Lung (tissue), 12 donors: ENCODE results near the gene ASTN2. TPM values are rescaled to one million over a fixed set of nuclear protein-coding genes. Genes with fewer than 3 reads are reported as not detected.
"Not testable (repeated sequence)": the region's sequence is repeated elsewhere in the genome, so short reads cannot be mapped to it uniquely, and the experiment has no call there.

Source experiments
- ATAC-seq: fragments of 200-7000 bp; cut with Tn5 transposase; one replicate; pipeline ENCODE4 v1.9.1; 2020; ENCODE audit warnings: moderate number of reproducible peaks; ENCODE audit not compliant: insufficient read depth, low FRiP score
- DNase-seq, 3 donors: peaks; one replicate each; pipeline ENCODE4 v3.0.0-alpha.2; 2013 to 2017
- H3K27ac ChIP-seq, 2 donors: one replicate each; pipeline ENCODE4 v1.5.1; 2013; ENCODE audit warnings: mild to moderate bottlenecking in 2 of 2, moderate library complexity in 2 of 2, control low read depth in 1 of 2, inconsistent platforms in 1 of 2, low read depth in 1 of 2, low read length in 1 of 2
- H3K27me3 ChIP-seq, 3 donors: one replicate each; pipeline ENCODE4 v1.5.1; 2013; ENCODE audit warnings: low read length in 2 of 3; ENCODE audit not compliant: control insufficient read depth in 3 of 3, insufficient read depth in 3 of 3
- H3K36me3 ChIP-seq, 4 donors: one replicate each; pipeline ENCODE4 v1.5.1; 2013; ENCODE audit warnings: low read length in 4 of 4, mild to moderate bottlenecking in 1 of 4, moderate library complexity in 1 of 4; ENCODE audit not compliant: control insufficient read depth in 4 of 4, insufficient read depth in 4 of 4
- H3K4me1 ChIP-seq, 5 donors: one replicate each; pipeline ENCODE4 v1.5.1; 2013; ENCODE audit warnings: low read length in 5 of 5, mild to moderate bottlenecking in 2 of 5, moderate library complexity in 1 of 5; ENCODE audit not compliant: control insufficient read depth in 5 of 5, insufficient read depth in 5 of 5
- H3K4me3 ChIP-seq: one replicate; pipeline ENCODE4 v1.5.1; 2013; ENCODE audit warnings: mild to moderate bottlenecking, control low read depth, moderate library complexity
- H3K9ac ChIP-seq, 2 donors: one replicate each; pipeline ENCODE4 v1.5.1; 2013; ENCODE audit warnings: low read length in 2 of 2, control low read depth in 1 of 2; ENCODE audit not compliant: insufficient read depth in 1 of 2
- H3K9me3 ChIP-seq, 4 donors: one replicate each; pipeline ENCODE4 v1.5.1; 2013; ENCODE audit warnings: low read length in 3 of 4, mild to moderate bottlenecking in 1 of 4, moderate library complexity in 1 of 4; ENCODE audit not compliant: control insufficient read depth in 4 of 4, insufficient read depth in 3 of 4
- WGBS, 2 donors: extraction: QIAGEN DNeasy Blood & Tissue Kit; methylation state at CpG; one replicate each; pipeline ENCODE4 v1.1.7; 2013; 5-methylcytosine and 5-hydroxymethylcytosine counted together
- polyA plus RNA-seq, 2 donors: library from polyadenylated mRNA; stranded (reverse); fragments of 200-250 nt; gene quantifications; one replicate each; pipeline ENCODE4 v1.2.1, GENCODE V29; 2013
- total RNA-seq, 2 donors: library from RNA; depleted of rRNA in 1 of 2; stranded (reverse); fragments of >200 nt in 1 of 2; gene quantifications; one replicate each; pipeline ENCODE4 v1.2.1, GENCODE V29; 2014 to 2021
- TF ChIP-seq, protein P1 (sequence below): IDR thresholded peaks from 2 replicates; pipeline ENCODE4 v1.5.1; 2012; ENCODE audit warnings: mild to moderate bottlenecking; ENCODE audit errors: control extremely low read depth, extremely low read depth
- donor health status: control.
- donor health status: control.
- donor health status: Bipolar disorder and iron deficiency.
- donor health status: healthy.
- donor health status: DM: yes; HTN: yes; CAD: no.

The ASTN2 gene
- total and polyA plus RNA-seq, 4 donors: 1.4 to 7.0 (median 3.3) TPM

DNA sequence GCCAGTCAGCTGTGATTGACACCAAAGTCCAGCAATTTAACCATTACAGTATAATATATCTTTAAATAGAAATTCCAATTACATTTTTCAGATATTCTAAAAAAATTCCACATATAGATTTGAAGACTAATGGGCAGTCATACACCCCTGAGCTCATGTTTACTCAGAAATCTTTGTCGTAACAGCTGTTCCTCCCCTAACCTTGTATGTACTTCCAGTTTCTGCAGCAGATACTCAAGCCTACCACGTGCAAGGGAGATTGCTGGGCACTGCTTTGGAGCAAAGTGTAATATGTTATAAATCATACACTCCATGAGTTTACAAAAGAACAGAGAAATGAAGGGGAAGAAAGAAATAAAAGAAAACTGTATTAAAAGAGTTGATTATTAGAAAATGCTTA is 486.6 kb downstream of the ASTN2 start:
- no peak for ATAC-seq
- H3K9me3 ChIP-seq: peaks cover 0 to 2% (median 0%) of the 10 kb centered on the region in 4 donors
- no peaks in the 10 kb centered on the region for H3K27me3 ChIP-seq
- no peak overlapping the region for H3K27ac ChIP-seq
- WGBS, 2 donors: 25 to 38% methylated on average over 2 of the region's 2 CpGs
- no peaks in the 10 kb centered on the region for H3K36me3 ChIP-seq
- TF ChIP-seq, protein P1, sequence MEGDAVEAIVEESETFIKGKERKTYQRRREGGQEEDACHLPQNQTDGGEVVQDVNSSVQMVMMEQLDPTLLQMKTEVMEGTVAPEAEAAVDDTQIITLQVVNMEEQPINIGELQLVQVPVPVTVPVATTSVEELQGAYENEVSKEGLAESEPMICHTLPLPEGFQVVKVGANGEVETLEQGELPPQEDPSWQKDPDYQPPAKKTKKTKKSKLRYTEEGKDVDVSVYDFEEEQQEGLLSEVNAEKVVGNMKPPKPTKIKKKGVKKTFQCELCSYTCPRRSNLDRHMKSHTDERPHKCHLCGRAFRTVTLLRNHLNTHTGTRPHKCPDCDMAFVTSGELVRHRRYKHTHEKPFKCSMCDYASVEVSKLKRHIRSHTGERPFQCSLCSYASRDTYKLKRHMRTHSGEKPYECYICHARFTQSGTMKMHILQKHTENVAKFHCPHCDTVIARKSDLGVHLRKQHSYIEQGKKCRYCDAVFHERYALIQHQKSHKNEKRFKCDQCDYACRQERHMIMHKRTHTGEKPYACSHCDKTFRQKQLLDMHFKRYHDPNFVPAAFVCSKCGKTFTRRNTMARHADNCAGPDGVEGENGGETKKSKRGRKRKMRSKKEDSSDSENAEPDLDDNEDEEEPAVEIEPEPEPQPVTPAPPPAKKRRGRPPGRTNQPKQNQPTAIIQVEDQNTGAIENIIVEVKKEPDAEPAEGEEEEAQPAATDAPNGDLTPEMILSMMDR: no peak
- DNase-seq: no peak
- H3K4me3 ChIP-seq: no peak overlapping the region
- no peaks in the 10 kb centered on the region for H3K4me1 ChIP-seq
- no peak overlapping the region for H3K9ac ChIP-seq

DNA sequence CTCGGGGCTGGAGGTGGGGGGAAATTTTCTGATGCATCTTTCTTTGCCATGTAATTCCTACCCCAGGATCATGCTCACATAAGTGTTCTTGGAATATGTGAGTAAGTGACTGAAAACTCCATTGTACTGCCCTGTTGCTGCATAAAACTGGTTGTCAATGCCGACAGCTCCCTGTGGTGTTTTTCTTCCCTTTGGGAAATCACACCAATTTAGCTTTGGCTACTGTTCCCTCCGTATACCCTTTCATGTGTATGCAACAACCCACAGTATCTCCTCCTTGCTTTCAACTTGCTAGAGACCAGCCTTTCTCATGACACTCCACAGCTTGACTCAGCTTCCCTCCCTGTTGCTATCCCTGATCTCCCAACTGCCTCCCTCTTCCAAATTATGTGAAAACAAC is 487.1 kb downstream of the ASTN2 start:
- H3K27me3 ChIP-seq: no peaks in the 10 kb centered on the region
- no peak overlapping the region for H3K27ac ChIP-seq
- no peak overlapping the region for H3K9ac ChIP-seq
- no peaks in the 10 kb centered on the region for H3K36me3 ChIP-seq
- DNase-seq: no peak
- peaks cover 0 to 2% (median 0%) of the 10 kb centered on the region in 4 donors for H3K9me3 ChIP-seq
- ATAC-seq: no peak
- TF ChIP-seq, protein P1: no peak
- H3K4me1 ChIP-seq: no peaks in the 10 kb centered on the region
- 73 to 82% methylated on average over 3 of the region's 3 CpGs for WGBS, 2 donors
- no peak overlapping the region for H3K4me3 ChIP-seq

DNA sequence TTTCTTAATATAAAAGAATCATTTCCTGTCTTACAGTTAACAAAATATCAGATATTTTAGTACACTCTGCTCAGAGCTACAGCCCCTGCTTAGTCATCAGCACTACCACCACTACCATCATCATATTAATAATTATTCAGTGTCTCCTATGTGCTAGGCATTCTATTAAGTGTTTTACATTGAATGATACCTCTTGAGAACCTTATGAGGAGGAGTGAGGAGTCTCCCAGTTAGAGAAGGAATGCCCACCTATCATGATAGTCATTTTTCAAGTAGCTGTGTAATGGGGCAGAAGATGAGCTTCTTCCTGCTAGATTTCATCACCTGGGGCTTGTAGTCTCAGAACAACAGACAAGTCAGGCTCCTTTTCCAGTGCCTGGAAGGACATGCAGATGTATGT is 489.7 kb downstream of the ASTN2 start:
- H3K4me1 ChIP-seq: no peaks in the 10 kb centered on the region
- no peaks in the 10 kb centered on the region for H3K27me3 ChIP-seq
- DNase-seq (no peak), ATAC-seq (no peak)
- peaks cover 0 to 2% (median 0%) of the 10 kb centered on the region in 4 donors for H3K9me3 ChIP-seq
- no peak overlapping the region for H3K27ac ChIP-seq
- H3K36me3 ChIP-seq: no peaks in the 10 kb centered on the region
- no peak overlapping the region for H3K9ac ChIP-seq
- no peak overlapping the region for H3K4me3 ChIP-seq
- TF ChIP-seq, protein P1: no peak

DNA sequence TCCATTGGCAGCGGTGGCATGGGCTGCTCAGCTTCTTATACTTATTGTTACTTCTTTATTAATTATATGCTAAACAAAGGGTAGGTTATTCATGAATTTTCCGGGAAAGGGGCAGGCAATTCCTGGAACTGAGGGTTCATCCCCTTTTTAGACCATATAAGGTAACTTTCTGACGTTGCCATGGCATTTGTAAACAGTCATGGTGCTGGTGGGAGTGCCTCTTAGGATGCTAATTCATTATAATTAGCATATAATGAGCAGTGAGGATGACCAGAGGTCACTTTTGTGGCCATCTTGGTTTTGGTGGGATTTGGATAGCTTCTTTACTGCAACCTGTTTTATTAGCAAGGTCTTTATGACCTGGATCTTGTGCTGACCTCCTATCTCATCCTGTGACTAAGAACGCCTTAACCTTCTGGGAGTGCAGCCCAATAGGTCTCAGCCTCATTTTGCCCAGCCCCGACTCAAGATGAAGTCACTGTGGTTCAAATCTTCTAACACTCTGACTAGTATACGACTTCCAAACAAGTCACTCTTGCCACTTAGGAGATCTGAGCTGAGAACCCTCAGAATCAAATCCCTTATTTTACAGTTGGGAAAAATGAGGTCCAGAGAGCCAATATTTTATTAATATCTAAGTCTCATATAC is 490.3 kb downstream of the ASTN2 start:
- Histone ChIP-seq H3K27ac (no peak overlapping the region), H3K27me3 (no peaks in the 10 kb centered on the region), H3K36me3 (no peaks in the 10 kb centered on the region), H3K4me1 (no peaks in the 10 kb centered on the region), H3K9ac (no peak overlapping the region), H3K9me3 (no peaks in the 10 kb centered on the region), H3K4me3 (no peak overlapping the region)
- 85 to 91% methylated on average over 6 of the region's 6 CpGs for WGBS, 2 donors
- ATAC-seq (no peak), DNase-seq (no peak)
- TF ChIP-seq, protein P1: no peak

DNA sequence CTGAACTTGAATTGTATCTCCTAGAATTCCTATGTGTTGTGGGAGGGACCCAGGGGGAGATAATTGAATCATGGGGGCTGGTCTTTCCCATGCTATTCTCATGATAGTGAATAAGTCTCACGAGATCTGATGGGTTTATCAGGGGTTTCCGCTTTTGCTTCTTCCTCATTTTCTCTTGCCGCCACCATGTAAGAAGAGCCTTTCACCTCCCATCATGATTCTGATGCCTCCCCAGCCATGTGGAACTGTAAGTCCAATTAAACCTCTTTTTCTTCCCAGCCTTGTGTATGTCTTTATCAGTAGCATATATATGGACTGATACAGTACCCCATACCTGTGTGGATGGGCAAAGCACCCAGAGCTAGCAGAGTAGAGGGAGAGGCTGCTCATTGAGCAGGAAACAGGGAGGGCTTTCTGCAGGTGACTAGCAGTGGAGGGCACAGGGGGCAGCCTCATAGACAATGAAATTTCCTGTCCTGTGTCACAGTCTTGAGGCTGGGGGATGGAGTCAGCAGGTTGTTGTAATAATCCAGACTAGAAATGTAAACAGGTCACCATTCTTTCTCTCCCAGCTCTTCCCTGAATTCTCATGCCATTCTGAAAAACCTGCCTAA is 496.9 kb downstream of the ASTN2 start:
- H3K9me3 ChIP-seq: not testable (repeated sequence)

More for the DNA sequence above, 496.9 kb downstream of the ASTN2 start:
- H3K27ac ChIP-seq, H3K4me1 ChIP-seq, H3K4me3 ChIP-seq, H3K36me3 ChIP-seq, ATAC-seq, H3K27me3 ChIP-seq, H3K9ac ChIP-seq, DNase-seq: not testable (repeated sequence)
- whole genome bisulfite sequencing, 2 donors: 91 to 100% methylated on average over 3 of the region's 3 CpGs
